Epithelial cell of proximal tubule (primary cell): Measurements from ENCODE around the gene CLTC. TPM values are rescaled to one million over a fixed set of nuclear protein-coding genes. Genes with fewer than 3 reads are reported as not detected.

ENCODE experiments used
- DNase-seq: peaks from one replicate; pipeline ENCODE4 v3.0.0-alpha.2; 2011; ENCODE audit warnings: low read depth
- H3K4me3 ChIP-seq: 2 replicates; pipeline ENCODE4 v1.5.1; 2011; ENCODE audit warnings: low read depth, mild to moderate bottlenecking, low read length
- CTCF ChIP-seq: conservative IDR thresholded peaks from 2 replicates; pipeline ENCODE4 v1.5.1; 2012; ENCODE audit warnings: low read depth, mild to moderate bottlenecking, low read length
- total RNA-seq: library from RNA; depleted of rRNA; stranded (reverse); fragments of >200 nt; gene quantifications from 2 replicates; pipeline ENCODE4 v1.2.3, GENCODE V29; 2015

CLTC gene
- total RNA-seq, 1 donor from 2014 or later: 243 TPM

GRCh38 chr17:59733697-59734096 is 114.0 kb downstream of the CLTC start:
- DNase-seq: no peak
- TF ChIP-seq CTCF: no peak
- no peak overlapping the region for H3K4me3 ChIP-seq

GRCh38 chr17:59734226-59734625 is 114.5 kb downstream of the CLTC start:
- no peak for TF ChIP-seq CTCF
- no peak for DNase-seq
- H3K4me3 ChIP-seq: no peak overlapping the region

GRCh38 chr17:59737324-59737723 is 117.6 kb downstream of the CLTC start:
- H3K4me3 ChIP-seq: no peak overlapping the region
- no peak for DNase-seq
- TF ChIP-seq CTCF: no peak

GRCh38 chr17:59743842-59744241 is 124.1 kb downstream of the CLTC start:
- DNase-seq: no peak
- no peak overlapping the region for H3K4me3 ChIP-seq
- no peak for TF ChIP-seq CTCF

GRCh38 chr17:59745040-59745439 is 125.3 kb downstream of the CLTC start:
- no peak for TF ChIP-seq CTCF

More at GRCh38 chr17:59745040-59745439, 125.3 kb downstream of the CLTC start:
- no peak overlapping the region for H3K4me3 ChIP-seq
- DNase-seq: no peak

Other genes starting within 250 kb of the CLTC start
- gene DHX40, start 54.3 kb upstream of the CLTC start, total RNA-seq: 26.5 and 39.7 TPM in 2 replicates
- gene PTRH2, start 87.5 kb downstream of the CLTC start, total RNA-seq: 44.4 and 44.6 TPM in 2 replicates
- 127 and 232 TPM in 2 replicates for gene VMP1, start 87.8 kb downstream of the CLTC start, total RNA-seq